Smooth muscle cell (in vitro differentiated cells): ENCODE results near the gene GNAT1. TPM values are rescaled to one million over a fixed set of nuclear protein-coding genes. Genes with fewer than 3 reads are reported as not detected.

Experiments used
- DNase-seq: peaks from one replicate; lab custom pipeline; 2025; ENCODE audit not compliant: unreplicated experiment; lab: John Stamatoyannopoulos, UW
- H2AFZ ChIP-seq: fragments of 200-600 bp; sonication (generic); 2 replicates; pipeline ENCODE4 v1.6.0; 2016; ENCODE audit warnings: antibody characterized with exemption, low read depth, mild to moderate bottlenecking
- H3F3A ChIP-seq: fragments of 200-600 bp; sonication (generic); 2 replicates; pipeline ENCODE4 v1.6.0; 2017; ENCODE audit warnings: antibody characterized with exemption, low read depth
- H3K27ac ChIP-seq: fragments of 200-600 bp; sonication (generic); 2 replicates; pipeline ENCODE4 v1.5.1; 2016; ENCODE audit warnings: low read depth, mild to moderate bottlenecking
- H3K27me3 ChIP-seq: fragments of 200-600 bp; sonication (generic); 2 replicates; pipeline ENCODE4 v1.6.1; 2016; ENCODE audit warnings: low read depth, mild to moderate bottlenecking
- H3K36me3 ChIP-seq: fragments of 200-600 bp; sonication (generic); 2 replicates; pipeline ENCODE4 v1.5.1; 2016; ENCODE audit warnings: low read depth
- H3K4me1 ChIP-seq: fragments of 200-600 bp; sonication (generic); 2 replicates; pipeline ENCODE4 v1.5.1; 2016; ENCODE audit warnings: low read depth
- H3K4me2 ChIP-seq: fragments of 200-600 bp; sonication (generic); 2 replicates; pipeline ENCODE4 v1.6.0; 2016; ENCODE audit warnings: mild to moderate bottlenecking
- H3K4me3 ChIP-seq: fragments of 200-600 bp; sonication (generic); 2 replicates; pipeline ENCODE4 v1.5.1; 2016; ENCODE audit warnings: mild to moderate bottlenecking
- H3K79me2 ChIP-seq: fragments of 200-600 bp; sonication (generic); 2 replicates; pipeline ENCODE4 v1.6.0; 2016; ENCODE audit warnings: low read depth, mild to moderate bottlenecking
- H3K9ac ChIP-seq: fragments of 200-600 bp; sonication (generic); 2 replicates; pipeline ENCODE4 v1.6.0; 2016; ENCODE audit warnings: low read depth
- H3K9me3 ChIP-seq: fragments of 200-600 bp; sonication (generic); replicated peaks from 2 replicates; pipeline ENCODE4 v1.5.1; 2016; ENCODE audit warnings: low read depth
- H4K20me1 ChIP-seq: fragments of 200-600 bp; sonication (generic); 2 replicates; pipeline ENCODE4 v1.6.0; 2016; ENCODE audit warnings: low read depth
- WGBS: methylation state at CpG from one replicate; pipeline ENCODE4 v1.1.7; 2016; ENCODE audit warnings: low lambda C conversion rate; 5-methylcytosine and 5-hydroxymethylcytosine counted together
- polyA plus RNA-seq: library from polyadenylated mRNA; unstranded; fragments of >200 nt; fragmentation: Nextera tagmentation; extraction: Ambion mirVana; gene quantifications from 2 replicates; pipeline ENCODE4 v1.2.1, GENCODE V29; 2016
- total RNA-seq: library from RNA; depleted of rRNA; stranded (reverse); fragments of >200 nt; gene quantifications from 2 replicates; pipeline ENCODE4 v1.2.3, GENCODE V29; 2014
- TF ChIP-seq, protein P1 (sequence below): fragments of 200-600 bp; sonication (generic); IDR thresholded peaks from 2 replicates; pipeline ENCODE4 v1.5.1; 2017; ENCODE audit warnings: borderline replicate concordance, mild to moderate bottlenecking, antibody characterized with exemption; ENCODE audit not compliant: insufficient read depth, poor library complexity, severe bottlenecking

Gene GNAT1
- total and polyA plus RNA-seq, 2 experiments from 2014 or later = not detected

DNA sequence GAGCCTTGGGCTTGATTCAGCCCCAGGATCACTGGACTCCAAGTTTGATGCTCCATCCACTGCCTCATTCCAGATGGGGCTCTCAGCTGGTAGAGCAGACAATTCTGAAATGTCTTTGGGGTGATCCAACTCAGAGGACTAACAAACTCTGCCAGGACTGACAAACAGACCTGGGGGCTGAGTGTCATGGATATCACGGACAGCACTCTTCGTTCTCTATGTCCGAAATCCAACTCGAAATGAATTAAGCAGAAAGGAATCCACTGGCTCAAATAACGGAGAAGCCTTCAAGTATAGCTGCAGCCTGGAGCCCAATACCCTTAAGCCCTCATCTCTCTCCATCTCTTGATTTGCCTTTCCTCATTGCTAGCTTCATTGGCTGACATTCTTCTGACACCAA, 27.9 kb downstream of the GNAT1 start:
- Histone ChIP-seq H2AFZ (no peak overlapping the region), H4K20me1 (no peaks in the 10 kb centered on the region), H3K27ac (no peak overlapping the region), H3K36me3 (no peaks in the 10 kb centered on the region), H3F3A (no peaks in the 10 kb centered on the region), H3K27me3 (no peaks in the 10 kb centered on the region), H3K79me2 (no peaks in the 10 kb centered on the region), H3K9ac (no peak overlapping the region), H3K4me1 (no peaks in the 10 kb centered on the region), H3K4me3 (no peak overlapping the region), H3K4me2 (no peak overlapping the region), H3K9me3 (no peaks in the 10 kb centered on the region)
- TF ChIP-seq, protein P1, sequence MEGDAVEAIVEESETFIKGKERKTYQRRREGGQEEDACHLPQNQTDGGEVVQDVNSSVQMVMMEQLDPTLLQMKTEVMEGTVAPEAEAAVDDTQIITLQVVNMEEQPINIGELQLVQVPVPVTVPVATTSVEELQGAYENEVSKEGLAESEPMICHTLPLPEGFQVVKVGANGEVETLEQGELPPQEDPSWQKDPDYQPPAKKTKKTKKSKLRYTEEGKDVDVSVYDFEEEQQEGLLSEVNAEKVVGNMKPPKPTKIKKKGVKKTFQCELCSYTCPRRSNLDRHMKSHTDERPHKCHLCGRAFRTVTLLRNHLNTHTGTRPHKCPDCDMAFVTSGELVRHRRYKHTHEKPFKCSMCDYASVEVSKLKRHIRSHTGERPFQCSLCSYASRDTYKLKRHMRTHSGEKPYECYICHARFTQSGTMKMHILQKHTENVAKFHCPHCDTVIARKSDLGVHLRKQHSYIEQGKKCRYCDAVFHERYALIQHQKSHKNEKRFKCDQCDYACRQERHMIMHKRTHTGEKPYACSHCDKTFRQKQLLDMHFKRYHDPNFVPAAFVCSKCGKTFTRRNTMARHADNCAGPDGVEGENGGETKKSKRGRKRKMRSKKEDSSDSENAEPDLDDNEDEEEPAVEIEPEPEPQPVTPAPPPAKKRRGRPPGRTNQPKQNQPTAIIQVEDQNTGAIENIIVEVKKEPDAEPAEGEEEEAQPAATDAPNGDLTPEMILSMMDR = no peak
- 93% methylated on average over 5 of the region's 5 CpGs for WGBS
- DNase-seq = no peak

DNA sequence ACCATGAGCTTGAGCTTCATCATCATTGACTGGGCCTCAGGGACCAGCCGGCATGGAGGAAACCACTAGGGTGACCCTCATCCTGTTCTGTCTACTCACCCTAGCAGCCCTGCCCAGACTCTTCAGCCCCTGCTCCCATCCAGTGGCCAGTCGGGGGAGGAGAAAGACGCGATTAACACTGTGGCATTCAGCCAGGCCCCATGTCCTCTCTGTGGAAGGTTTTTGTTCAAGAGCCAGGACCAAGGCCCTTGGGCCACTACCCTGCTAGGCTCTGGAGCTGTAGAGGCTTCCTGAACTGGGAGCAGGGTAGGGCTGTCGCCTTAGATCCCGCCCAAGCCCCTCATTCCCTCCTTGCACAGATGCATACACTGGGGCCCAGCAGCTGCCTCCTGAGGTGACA, 28.7 kb downstream of the GNAT1 start:
- no peak overlapping the region for H3K4me2 ChIP-seq
- TF ChIP-seq, protein P1 = no peak

DNA sequence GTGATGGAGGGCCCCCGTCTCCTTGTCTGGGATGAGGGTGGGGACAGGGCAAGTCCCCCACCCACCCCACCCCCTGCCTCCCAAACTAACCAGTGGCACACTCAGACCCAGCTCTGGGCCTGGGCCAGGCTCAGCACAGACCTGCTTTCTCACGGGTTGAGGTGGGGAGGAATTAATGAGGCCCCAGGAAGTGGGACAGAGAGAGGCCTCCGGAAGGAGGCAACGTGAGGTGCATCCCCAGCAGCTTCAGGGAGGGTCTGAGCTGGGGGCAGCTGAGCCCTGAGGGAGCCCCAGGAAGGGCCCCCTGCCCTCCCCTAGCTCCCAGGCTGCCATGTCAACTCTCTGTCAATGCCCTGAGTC, 29.6 kb downstream of the GNAT1 start:
- Histone ChIP-seq H3K9me3 (no peaks in the 10 kb centered on the region), H3K27ac (no peak overlapping the region), H2AFZ (no peak overlapping the region), H3K4me1 (no peaks in the 10 kb centered on the region), H3K9ac (no peak overlapping the region), H3K36me3 (no peaks in the 10 kb centered on the region), H4K20me1 (no peaks in the 10 kb centered on the region), H3K27me3 (no peaks in the 10 kb centered on the region), H3K4me2 (no peak overlapping the region), H3K79me2 (no peaks in the 10 kb centered on the region), H3K4me3 (no peak overlapping the region), H3F3A (no peaks in the 10 kb centered on the region)
- whole genome bisulfite sequencing = 91% methylated on average over 4 of the region's 4 CpGs
- no peak for DNase-seq
- TF ChIP-seq, protein P1 = no peak

More for the DNA sequence above, 28.7 kb downstream of the GNAT1 start:
- Histone ChIP-seq H3F3A (no peaks in the 10 kb centered on the region), H3K4me1 (no peaks in the 10 kb centered on the region), H3K79me2 (no peaks in the 10 kb centered on the region), H3K9me3 (no peaks in the 10 kb centered on the region), H4K20me1 (no peaks in the 10 kb centered on the region), H3K4me3 (no peak overlapping the region), H2AFZ (no peak overlapping the region), H3K27ac (no peak overlapping the region), H3K27me3 (no peaks in the 10 kb centered on the region), H3K36me3 (no peaks in the 10 kb centered on the region), H3K9ac (no peak overlapping the region)
- no peak for DNase-seq
- WGBS = 89% methylated on average over 6 of the region's 6 CpGs

DNA sequence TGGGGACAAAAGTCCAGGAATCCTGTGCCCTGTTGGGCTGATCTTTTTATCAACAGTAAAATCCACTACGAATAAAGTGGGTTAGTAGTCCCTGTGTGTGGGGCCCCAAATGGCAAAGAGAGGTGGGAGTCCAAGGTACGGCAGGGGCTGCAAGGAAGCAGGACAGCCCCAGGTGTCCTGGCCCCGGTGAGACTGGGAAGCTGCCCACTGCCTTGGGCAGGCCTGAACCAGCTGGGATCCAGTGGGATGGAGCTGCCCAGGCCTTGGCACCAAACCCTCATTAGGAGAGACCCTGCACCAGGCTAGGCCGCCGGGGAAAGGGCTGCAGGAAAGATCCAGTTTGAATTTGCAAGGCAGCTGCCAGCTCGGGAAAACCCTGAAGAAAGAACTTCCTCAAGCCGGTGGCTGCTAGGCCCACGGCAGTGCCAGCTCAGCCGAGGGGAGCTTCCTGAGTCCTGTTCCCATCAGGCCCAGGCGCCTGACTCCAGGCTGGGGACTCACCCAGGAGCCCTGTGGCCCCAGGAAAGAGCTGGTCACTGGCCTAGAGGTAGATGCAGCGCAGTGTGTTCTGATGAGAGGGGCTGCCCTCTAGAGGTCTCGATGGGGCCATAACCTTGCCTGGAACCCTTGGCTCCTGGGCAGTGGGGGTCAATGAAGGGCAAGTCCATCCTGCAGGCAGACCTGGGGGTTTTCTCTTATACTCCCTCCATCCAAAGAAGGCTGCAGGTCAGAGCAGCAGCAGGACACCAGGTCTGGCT, 30.2 kb downstream of the GNAT1 start:
- Histone ChIP-seq H3F3A (no peaks in the 10 kb centered on the region), H3K4me1 (no peaks in the 10 kb centered on the region), H3K36me3 (no peaks in the 10 kb centered on the region), H2AFZ (no peak overlapping the region), H3K27me3 (no peaks in the 10 kb centered on the region), H3K27ac (no peak overlapping the region), H3K9ac (no peak overlapping the region), H3K79me2 (no peaks in the 10 kb centered on the region), H3K4me3 (no peak overlapping the region), H3K9me3 (no peaks in the 10 kb centered on the region), H3K4me2 (no peak overlapping the region), H4K20me1 (no peaks in the 10 kb centered on the region)
- TF ChIP-seq, protein P1 = no peak
- 72% methylated on average over 12 of the region's 12 CpGs for WGBS
- DNase-seq = no peak
